ENCODE data around the gene RAB4A.
A peak's percentile ranks its signal among the peaks of the same experiment; 100 is the strongest.

The RAB4A gene

GRCh38 chr1:229231754-229232119 lies 39.2 kb upstream of the RAB4A start:
- TF ChIP-seq ZBTB8A (tag by site-specific recombination; IDR thresholded peaks at IDR 0.05) (no peak), CTCF (tag by site-specific recombination; IDR thresholded peaks at IDR 0.05) (peak; percentile 67; the same call in 1 of the 2 replicates), EGR2 (tag by site-specific recombination; IDR thresholded peaks at IDR 0.05; ENCODE audit: low read depth) (peak; percentile 48; the same call in 1 of the 2 replicates), ZNF140 (tag by site-specific recombination; IDR thresholded peaks at IDR 0.05) (no peak), GLIS2 (tag by site-specific recombination; IDR thresholded peaks at IDR 0.05) (0 out of 2 replicates have a peak, but pooled peaks have one; percentile 3), ZSCAN16 (tag by site-specific recombination; IDR thresholded peaks at IDR 0.05) (no peak), TRIM28 (IDR thresholded peaks at IDR 0.05; ENCODE audit: borderline replicate concordance, low read length) (peak; percentile 5; the same call in 1 of the 2 replicates), ZFHX2 (tag by site-specific recombination; conservative IDR thresholded peaks at IDR 0.05) (peak; percentile 47), ZIC2 (tag by site-specific recombination; IDR thresholded peaks at IDR 0.05) (no peak), ZNF335 (tag by site-specific recombination; conservative IDR thresholded peaks at IDR 0.05) (peak; percentile 16), SP7 (tag by site-specific recombination; IDR thresholded peaks at IDR 0.05) (no peak; the same call in none of the 2 replicates)
- ChIA-PET POLR2A (interaction anchor here (0.6 to 1.0 kb wide), 2 partner anchors 35 to 227 kb away, joined by 3 to 4 read pairs; no protein-coding TSS in a partner anchor), CTCF (interaction anchor here (0.7 to 8.7 kb wide), 6 partner anchors 11 to 540 kb away, joined by 3 to 115 read pairs (median 28); partner anchors contain the start of gene RHOU)
- Histone ChIP-seq H3K36me3 (ENCODE audit: control insufficient read depth in 2 of 2, insufficient read depth in 1 of 2, low read length in 2 of 2) (no peaks in the 10 kb centered on the region), H3K4me1 (ENCODE audit: control insufficient read depth, insufficient read depth, low read length) (peaks cover 42% of the 10 kb centered on the region), H3K27ac (ENCODE audit: extremely low read depth, low read depth, low read length) (peak overlapping the region; percentile 74; the same call in 1 of the 2 replicates), H3K4me3 (ENCODE audit: low read depth, low read length) (no peak overlapping the region), H3K9me3 (ENCODE audit: control insufficient read depth, insufficient read depth, low read depth, low read length) (no peaks in the 10 kb centered on the region)

GRCh38 chr1:229234870-229235472 lies 35.9 kb upstream of the RAB4A start:
- ChIA-PET CTCF (interaction anchor here (0.6 to 1.1 kb wide), 3 partner anchors 19 to 211 kb away, joined by 3 to 4 read pairs (median 3); no protein-coding TSS in a partner anchor), POLR2A (interaction anchor here (0.6 kb wide), 1 partner anchor 499 kb away, joined by 3 read pairs; no protein-coding TSS in a partner anchor)
- TF ChIP-seq ZNF664 (tag by site-specific recombination; IDR thresholded peaks at IDR 0.05) (no peak), KLF16 (tag by site-specific recombination; IDR thresholded peaks at IDR 0.05) (no peak), ZNF548 (tag by site-specific recombination; IDR thresholded peaks at IDR 0.05) (no peak), ZBTB7A (tag by site-specific recombination; IDR thresholded peaks at IDR 0.05; ENCODE audit: low read depth) (no peak), ZSCAN16 (tag by site-specific recombination; IDR thresholded peaks at IDR 0.05) (no peak), GLI4 (tag by site-specific recombination; IDR thresholded peaks at IDR 0.05) (no peak), ZNF174 (tag by site-specific recombination; IDR thresholded peaks at IDR 0.05) (no peak), ZNF677 (tag by site-specific recombination; IDR thresholded peaks at IDR 0.05) (no peak), ZBTB17 (tag by site-specific recombination; IDR thresholded peaks at IDR 0.05) (no peak), ZNF654 (tag by site-specific recombination; IDR thresholded peaks at IDR 0.05; ENCODE audit: low read depth) (no peak), ZNF501 (tag by site-specific recombination; IDR thresholded peaks at IDR 0.05) (no peak), ZNF394 (tag by site-specific recombination; IDR thresholded peaks at IDR 0.05; ENCODE audit: borderline replicate concordance) (no peak)
- Histone ChIP-seq H3K9me3 (ENCODE audit: control insufficient read depth, insufficient read depth, low read depth, low read length) (no peaks in the 10 kb centered on the region), H3K36me3 (ENCODE audit: control insufficient read depth in 2 of 2, insufficient read depth in 1 of 2, low read length in 2 of 2) (no peaks in the 10 kb centered on the region), H3K27ac (ENCODE audit: extremely low read depth, low read depth, low read length) (no peak overlapping the region), H3K4me3 (ENCODE audit: low read depth, low read length) (no peak overlapping the region), H3K4me1 (ENCODE audit: control insufficient read depth, insufficient read depth, low read length) (peaks cover 23% of the 10 kb centered on the region)

GRCh38 chr1:229237320-229237719 lies 33.6 kb upstream of the RAB4A start:
- CTCF ChIA-PET = interaction anchor here (0.6 to 2.1 kb wide), 3 partner anchors 10 to 501 kb away, joined by 3 to 10 read pairs (median 3); no protein-coding TSS in a partner anchor
- POLR2A ChIA-PET = no interaction called here
- no peak for TF ChIP-seq ZNF571 (tag by site-specific recombination; IDR thresholded peaks at IDR 0.05)
- TF ChIP-seq KLF9 (tag by site-specific recombination; IDR thresholded peaks at IDR 0.05; ENCODE audit: low read depth) = no peak
- TF ChIP-seq ZNF610 (tag by site-specific recombination; IDR thresholded peaks at IDR 0.05; ENCODE audit: borderline replicate concordance) = no peak
- TF ChIP-seq ZNF501 (tag by site-specific recombination; IDR thresholded peaks at IDR 0.05) = no peak
- TF ChIP-seq ZNF19 (tag by site-specific recombination; IDR thresholded peaks at IDR 0.05; ENCODE audit: low read depth) = no peak
- no peak for TF ChIP-seq ZNF529 (tag by site-specific recombination; IDR thresholded peaks at IDR 0.05; ENCODE audit: insufficient replicate concordance)
- TF ChIP-seq ZNF521 (tag by site-specific recombination; IDR thresholded peaks at IDR 0.05) = no peak
- no peak for TF ChIP-seq ZNF791 (tag by site-specific recombination; IDR thresholded peaks at IDR 0.05)
- TF ChIP-seq ZNF23 (tag by site-specific recombination; IDR thresholded peaks at IDR 0.05; ENCODE audit: borderline replicate concordance) = no peak
- no peak for TF ChIP-seq ZNF26 (tag by site-specific recombination; IDR thresholded peaks at IDR 0.05)

More at GRCh38 chr1:229237320-229237719, 33.6 kb upstream of the RAB4A start:
- no peaks in the 10 kb centered on the region for H3K9me3 ChIP-seq (ENCODE audit: control insufficient read depth, insufficient read depth, low read depth, low read length)
- no peak overlapping the region for H3K4me3 ChIP-seq (ENCODE audit: low read depth, low read length)
- no peak overlapping the region for H3K27ac ChIP-seq (ENCODE audit: extremely low read depth, low read depth, low read length)
- H3K36me3 ChIP-seq (ENCODE audit: control insufficient read depth in 2 of 2, insufficient read depth in 1 of 2, low read length in 2 of 2) = no peaks in the 10 kb centered on the region
- no peaks in the 10 kb centered on the region; the same call in 1 of the 2 replicates for H3K4me1 ChIP-seq (ENCODE audit: control insufficient read depth, insufficient read depth, low read length)

All from HEK293 (cell line).